Suprapubic skin (tissue), 4 donors: ENCODE measurements around the gene XG.

ENCODE experiments used
- CTCF ChIP-seq, 2 donors: fragments of 200-600 bp in 1 of 2; fragments of 450-650 bp in 1 of 2; sonication (generic) in 1 of 2; IDR thresholded peaks; one replicate each; pipeline ENCODE4 v1.5.1; 2016 to 2019; ENCODE audit warnings: antibody characterized with exemption in 2 of 2, mild to moderate bottlenecking in 1 of 2, moderate library complexity in 1 of 2
- EP300 ChIP-seq: sonication (generic); formaldehyde crosslinking; IDR thresholded peaks from one replicate; pipeline ENCODE4 v1.6.1; 2017; ENCODE audit warnings: antibody characterized with exemption
- POLR2A ChIP-seq, 2 donors: fragments of 450-650 bp; IDR thresholded peaks; one replicate each; pipeline ENCODE4 v1.6.1; 2017; ENCODE audit warnings: antibody characterized with exemption in 2 of 2, mild to moderate bottlenecking in 2 of 2, moderate library complexity in 2 of 2
- POLR2AphosphoS5 ChIP-seq, 3 donors: sonication (generic); formaldehyde crosslinking; IDR thresholded peaks; one replicate each; pipeline ENCODE4 v1.6.1; 2017; ENCODE audit warnings: antibody characterized with exemption in 3 of 3

GRCh38 chrX:2748171-2748814 is 3.5 kb upstream of the XG start:
- TF ChIP-seq CTCF (IDR thresholded peaks at IDR 0.05) (no peak), POLR2A (IDR thresholded peaks at IDR 0.05) (no peak), EP300 (no peak), POLR2AphosphoS5 (IDR thresholded peaks at IDR 0.05) (no peak)
